Liver (tissue), 9 donors: Measurements from ENCODE around the gene UBALD2. TPM values are rescaled to one million over a fixed set of nuclear protein-coding genes. Genes with fewer than 3 reads are reported as not detected.

ENCODE experiments used
- DNase-seq: peaks from one replicate; pipeline ENCODE4 v3.0.0-alpha.2; 2017; ENCODE audit warnings: low spot score
- H3K27ac ChIP-seq, 2 donors: one replicate each; pipeline ENCODE4 v1.7.0; 2013; ENCODE audit warnings: inconsistent platforms in 2 of 2, low read length in 2 of 2, control low read depth in 1 of 2, low read depth in 1 of 2, mild to moderate bottlenecking in 1 of 2
- H3K27me3 ChIP-seq, 4 donors: one replicate each; pipeline versions ENCODE4 v1.6.1 to v1.7.0; 2013; ENCODE audit warnings: low read length in 3 of 4, inconsistent platforms in 1 of 4, mild to moderate bottlenecking in 1 of 4, moderate library complexity in 1 of 4; ENCODE audit not compliant: control insufficient read depth in 4 of 4, insufficient read depth in 4 of 4
- H3K36me3 ChIP-seq, 4 donors: one replicate each; pipeline versions ENCODE4 v1.6.1 to v1.7.0; 2013; ENCODE audit warnings: low read length in 3 of 4, mild to moderate bottlenecking in 3 of 4, low read depth in 1 of 4, moderate library complexity in 1 of 4; ENCODE audit not compliant: control insufficient read depth in 4 of 4, insufficient read depth in 3 of 4
- H3K4me1 ChIP-seq, 4 donors: one replicate each; pipeline versions ENCODE4 v1.6.1 to v1.7.0; 2013; ENCODE audit warnings: low read length in 3 of 4, mild to moderate bottlenecking in 3 of 4, moderate library complexity in 1 of 4; ENCODE audit not compliant: control insufficient read depth in 4 of 4, insufficient read depth in 4 of 4
- H3K4me3 ChIP-seq, 3 donors: one replicate each; pipeline versions ENCODE4 v1.6.1 to v1.7.0; 2013; ENCODE audit warnings: low read length in 3 of 3, control low read depth in 1 of 3, low read depth in 1 of 3, mild to moderate bottlenecking in 1 of 3
- H3K9ac ChIP-seq, 2 donors: one replicate each; pipeline ENCODE4 v1.7.0; 2013; ENCODE audit warnings: low read length in 2 of 2, mild to moderate bottlenecking in 2 of 2, moderate library complexity in 2 of 2, control low read depth in 1 of 2, low read depth in 1 of 2
- H3K9me3 ChIP-seq, 4 donors: one replicate each; pipeline versions ENCODE4 v1.6.1 to v1.7.0; 2013; ENCODE audit warnings: low read length in 3 of 4; ENCODE audit not compliant: control insufficient read depth in 4 of 4
- EGR1 ChIP-seq, 2 donors: IDR thresholded peaks; 2 replicates each; pipeline ENCODE4 v1.6.1; 2016 to 2018; ENCODE audit warnings: antibody characterized with exemption in 2 of 2, low read depth in 2 of 2
- FOXA1 ChIP-seq: IDR thresholded peaks from 2 replicates; pipeline ENCODE4 v1.6.1; 2016; ENCODE audit warnings: antibody characterized with exemption
- FOXA2 ChIP-seq: IDR thresholded peaks from 2 replicates; pipeline ENCODE4 v1.6.1; 2016; ENCODE audit warnings: antibody characterized with exemption
- GABPA ChIP-seq, 2 donors: IDR thresholded peaks in 1 of 2; conservative IDR thresholded peaks in 1 of 2; 2 replicates each; pipeline ENCODE4 v1.6.1; 2016; ENCODE audit warnings: antibody characterized with exemption in 2 of 2, mild to moderate bottlenecking in 1 of 2, moderate library complexity in 1 of 2
- HNF4A ChIP-seq, 2 donors: conservative IDR thresholded peaks; 2 replicates each; pipeline ENCODE4 v1.6.1; 2016; ENCODE audit warnings: antibody characterized with exemption in 2 of 2, mild to moderate bottlenecking in 2 of 2
- HNF4G ChIP-seq: IDR thresholded peaks from 2 replicates; pipeline ENCODE4 v1.6.1; 2016; ENCODE audit warnings: antibody characterized with exemption
- JUND ChIP-seq, 2 donors: IDR thresholded peaks; 2 replicates each; pipeline ENCODE4 v1.6.1; 2016; ENCODE audit warnings: antibody characterized with exemption in 2 of 2
- NR2F2 ChIP-seq: IDR thresholded peaks from 2 replicates; pipeline ENCODE4 v1.6.1; 2016; ENCODE audit warnings: antibody characterized with exemption
- RXRA ChIP-seq, 2 donors: IDR thresholded peaks; 2 replicates each; pipeline ENCODE4 v1.6.1; 2017 to 2018; ENCODE audit warnings: antibody characterized with exemption in 2 of 2, mild to moderate bottlenecking in 1 of 2
- SP1 ChIP-seq: IDR thresholded peaks from 2 replicates; pipeline ENCODE4 v1.6.1; 2018; ENCODE audit warnings: antibody characterized with exemption, mild to moderate bottlenecking
- YY1 ChIP-seq: IDR thresholded peaks from 2 replicates; pipeline ENCODE4 v1.6.1; 2016; ENCODE audit warnings: antibody characterized with exemption, mild to moderate bottlenecking
- WGBS: extraction: QIAGEN DNeasy Blood & Tissue Kit; methylation state at CpG from one replicate; pipeline ENCODE4 v1.1.7; 2013; 5-methylcytosine and 5-hydroxymethylcytosine counted together
- polyA plus RNA-seq, 2 donors: library from polyadenylated mRNA; stranded (reverse) in 1 of 2; unstranded in 1 of 2; fragments of 200-250 nt in 1 of 2; fragments of >200 nt in 1 of 2; fragmentation: Nextera tagmentation in 1 of 2; extraction: Ambion mirVana in 1 of 2; gene quantifications; one replicate each; pipeline versions ENCODE4 v1.2.1 to v1.2.3, GENCODE V29; 2013 to 2015
- total RNA-seq, 2 donors: library from RNA; depleted of rRNA; stranded (reverse); fragments of >200 nt; gene quantifications; one replicate each; pipeline ENCODE4 v1.2.3, GENCODE V29; 2014
- TF ChIP-seq, protein P1 (sequence below): IDR thresholded peaks from 2 replicates; pipeline ENCODE4 v1.6.1; 2016; ENCODE audit warnings: antibody characterized with exemption
- TF ChIP-seq, protein P2 (sequence below): IDR thresholded peaks from 2 replicates; pipeline ENCODE4 v1.6.1; 2016; ENCODE audit warnings: antibody characterized with exemption
- TF ChIP-seq, protein P3 (sequence below): fragments of 150-350 bp; IDR thresholded peaks from 2 replicates; pipeline ENCODE4 v1.5.1; 2017; ENCODE audit warnings: improper control_type of control experiment, low read depth, low read length; ENCODE audit not compliant: missing input control
- TF ChIP-seq, protein P4 (sequence below): IDR thresholded peaks from 2 replicates; pipeline ENCODE4 v1.6.1; 2016; ENCODE audit warnings: antibody characterized with exemption, mild to moderate bottlenecking
- donor health status: healthy.
- donor health status: healthy.
- donor health status: healthy.
- donor health status: healthy.
- donor health status: healthy.

The UBALD2 gene
- total and polyA plus RNA-seq, 4 donors: 1.4 to 6.5 (median 3.6) TPM

DNA sequence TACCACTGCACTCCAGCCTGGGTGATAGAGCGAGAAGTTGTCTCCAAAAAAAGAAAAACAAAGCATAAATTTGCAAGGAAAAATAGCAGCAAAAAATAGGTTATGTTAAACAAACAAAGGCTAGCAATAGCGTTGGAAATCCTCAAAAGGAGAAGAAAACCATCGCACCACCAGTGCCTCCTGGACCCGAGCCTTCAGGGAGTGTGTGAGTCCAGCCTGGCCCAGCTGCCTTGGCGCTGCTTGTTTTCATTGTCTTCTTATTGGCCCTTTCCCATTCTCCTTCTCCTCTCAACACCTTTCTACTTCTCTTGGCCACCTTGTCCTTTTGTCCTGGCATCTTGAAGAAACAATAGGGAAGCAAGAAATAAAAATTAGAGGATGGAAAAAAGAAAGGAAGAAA, 4.5 kb upstream of the UBALD2 start:
- Histone ChIP-seq H3K9ac (no peak overlapping the region), H3K4me3 (no peak overlapping the region), H3K27ac (no peak overlapping the region), H3K4me1 (peaks cover 3 to 9% (median 6%) of the 10 kb centered on the region in 4 donors), H3K36me3 (no peaks in the 10 kb centered on the region), H3K27me3 (no peaks in the 10 kb centered on the region), H3K9me3 (no peaks in the 10 kb centered on the region)
- TF ChIP-seq SP1 (no peak), GABPA (IDR thresholded peaks at IDR 0.05 in 1 of 2, conservative IDR thresholded peaks at IDR 0.05 in 1 of 2) (no peak), RXRA (IDR thresholded peaks at IDR 0.05) (no peak), NR2F2 (no peak), HNF4G (no peak), EGR1 (IDR thresholded peaks at IDR 0.05; ENCODE audit: low read depth in 2 of 2) (no peak), JUND (IDR thresholded peaks at IDR 0.05) (no peak), FOXA2 (no peak)
- TF ChIP-seq, protein P1, sequence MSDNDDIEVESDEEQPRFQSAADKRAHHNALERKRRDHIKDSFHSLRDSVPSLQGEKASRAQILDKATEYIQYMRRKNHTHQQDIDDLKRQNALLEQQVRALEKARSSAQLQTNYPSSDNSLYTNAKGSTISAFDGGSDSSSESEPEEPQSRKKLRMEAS: no peak
- TF ChIP-seq, protein P2, sequence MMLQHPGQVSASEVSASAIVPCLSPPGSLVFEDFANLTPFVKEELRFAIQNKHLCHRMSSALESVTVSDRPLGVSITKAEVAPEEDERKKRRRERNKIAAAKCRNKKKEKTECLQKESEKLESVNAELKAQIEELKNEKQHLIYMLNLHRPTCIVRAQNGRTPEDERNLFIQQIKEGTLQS: no peak
- no peak for DNase-seq
- WGBS: 79% methylated on average over 5 of the region's 5 CpGs

DNA sequence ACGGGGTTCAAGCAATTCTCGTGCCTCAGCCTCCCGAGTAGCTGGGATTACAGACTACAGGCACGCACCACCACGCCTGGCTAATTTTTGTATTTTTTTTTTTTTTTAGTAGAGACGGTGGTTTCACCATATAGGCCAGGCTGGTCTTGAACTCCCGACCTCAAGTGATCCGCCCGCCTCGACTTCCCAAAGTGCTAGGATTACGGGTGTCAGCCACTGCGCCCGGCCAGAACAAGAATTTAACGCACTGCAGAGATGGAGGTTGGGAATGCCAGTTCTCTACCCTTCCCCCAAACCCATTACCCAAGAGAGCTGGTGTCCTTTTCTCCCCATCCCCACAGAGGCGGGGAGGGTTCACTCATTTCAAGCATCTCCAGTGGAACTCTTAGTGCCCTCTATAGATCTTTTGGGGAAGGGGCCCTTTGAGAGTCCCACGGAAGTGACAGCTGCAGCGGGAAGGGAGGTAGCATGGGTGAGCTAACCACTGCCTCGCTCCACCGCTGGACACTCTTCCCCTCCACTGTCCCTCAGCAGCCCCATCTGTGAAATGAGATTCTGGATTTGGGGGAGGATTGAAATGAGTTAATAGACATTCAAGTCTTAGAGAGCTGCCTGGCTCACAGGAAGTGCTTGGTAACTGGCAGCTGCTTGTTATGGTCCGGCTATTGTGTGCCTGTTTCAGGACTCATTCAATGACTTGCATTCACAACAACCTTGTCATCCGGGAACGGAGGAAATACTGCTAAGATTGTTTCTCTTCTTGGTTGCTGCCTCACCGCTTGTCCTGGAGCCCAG, 3.5 kb upstream of the UBALD2 start:
- 86% methylated on average over 23 of the region's 23 CpGs for WGBS
- peak overlapping the region in 1 of 2 donors; percentile 24 for H3K9ac ChIP-seq
- H3K36me3 ChIP-seq: no peaks in the 10 kb centered on the region
- no peak overlapping the region for H3K4me3 ChIP-seq
- no peak for DNase-seq
- no peaks in the 10 kb centered on the region for H3K9me3 ChIP-seq
- peaks cover 6 to 14% (median 11%) of the 10 kb centered on the region in 4 donors for H3K4me1 ChIP-seq
- no peaks in the 10 kb centered on the region for H3K27me3 ChIP-seq
- no peak overlapping the region for H3K27ac ChIP-seq
- TF ChIP-seq, protein P3, sequence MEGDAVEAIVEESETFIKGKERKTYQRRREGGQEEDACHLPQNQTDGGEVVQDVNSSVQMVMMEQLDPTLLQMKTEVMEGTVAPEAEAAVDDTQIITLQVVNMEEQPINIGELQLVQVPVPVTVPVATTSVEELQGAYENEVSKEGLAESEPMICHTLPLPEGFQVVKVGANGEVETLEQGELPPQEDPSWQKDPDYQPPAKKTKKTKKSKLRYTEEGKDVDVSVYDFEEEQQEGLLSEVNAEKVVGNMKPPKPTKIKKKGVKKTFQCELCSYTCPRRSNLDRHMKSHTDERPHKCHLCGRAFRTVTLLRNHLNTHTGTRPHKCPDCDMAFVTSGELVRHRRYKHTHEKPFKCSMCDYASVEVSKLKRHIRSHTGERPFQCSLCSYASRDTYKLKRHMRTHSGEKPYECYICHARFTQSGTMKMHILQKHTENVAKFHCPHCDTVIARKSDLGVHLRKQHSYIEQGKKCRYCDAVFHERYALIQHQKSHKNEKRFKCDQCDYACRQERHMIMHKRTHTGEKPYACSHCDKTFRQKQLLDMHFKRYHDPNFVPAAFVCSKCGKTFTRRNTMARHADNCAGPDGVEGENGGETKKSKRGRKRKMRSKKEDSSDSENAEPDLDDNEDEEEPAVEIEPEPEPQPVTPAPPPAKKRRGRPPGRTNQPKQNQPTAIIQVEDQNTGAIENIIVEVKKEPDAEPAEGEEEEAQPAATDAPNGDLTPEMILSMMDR: no peak
- TF ChIP-seq SP1 (no peak), GABPA (IDR thresholded peaks at IDR 0.05 in 1 of 2, conservative IDR thresholded peaks at IDR 0.05 in 1 of 2) (no peak), NR2F2 (no peak), FOXA1 (no peak), YY1 (no peak), HNF4G (no peak), JUND (IDR thresholded peaks at IDR 0.05) (no peak), EGR1 (IDR thresholded peaks at IDR 0.05; ENCODE audit: low read depth in 2 of 2) (no peak), FOXA2 (no peak), HNF4A (conservative IDR thresholded peaks at IDR 0.05) (no peak)
- TF ChIP-seq, protein P1: no peak
- TF ChIP-seq, protein P4, sequence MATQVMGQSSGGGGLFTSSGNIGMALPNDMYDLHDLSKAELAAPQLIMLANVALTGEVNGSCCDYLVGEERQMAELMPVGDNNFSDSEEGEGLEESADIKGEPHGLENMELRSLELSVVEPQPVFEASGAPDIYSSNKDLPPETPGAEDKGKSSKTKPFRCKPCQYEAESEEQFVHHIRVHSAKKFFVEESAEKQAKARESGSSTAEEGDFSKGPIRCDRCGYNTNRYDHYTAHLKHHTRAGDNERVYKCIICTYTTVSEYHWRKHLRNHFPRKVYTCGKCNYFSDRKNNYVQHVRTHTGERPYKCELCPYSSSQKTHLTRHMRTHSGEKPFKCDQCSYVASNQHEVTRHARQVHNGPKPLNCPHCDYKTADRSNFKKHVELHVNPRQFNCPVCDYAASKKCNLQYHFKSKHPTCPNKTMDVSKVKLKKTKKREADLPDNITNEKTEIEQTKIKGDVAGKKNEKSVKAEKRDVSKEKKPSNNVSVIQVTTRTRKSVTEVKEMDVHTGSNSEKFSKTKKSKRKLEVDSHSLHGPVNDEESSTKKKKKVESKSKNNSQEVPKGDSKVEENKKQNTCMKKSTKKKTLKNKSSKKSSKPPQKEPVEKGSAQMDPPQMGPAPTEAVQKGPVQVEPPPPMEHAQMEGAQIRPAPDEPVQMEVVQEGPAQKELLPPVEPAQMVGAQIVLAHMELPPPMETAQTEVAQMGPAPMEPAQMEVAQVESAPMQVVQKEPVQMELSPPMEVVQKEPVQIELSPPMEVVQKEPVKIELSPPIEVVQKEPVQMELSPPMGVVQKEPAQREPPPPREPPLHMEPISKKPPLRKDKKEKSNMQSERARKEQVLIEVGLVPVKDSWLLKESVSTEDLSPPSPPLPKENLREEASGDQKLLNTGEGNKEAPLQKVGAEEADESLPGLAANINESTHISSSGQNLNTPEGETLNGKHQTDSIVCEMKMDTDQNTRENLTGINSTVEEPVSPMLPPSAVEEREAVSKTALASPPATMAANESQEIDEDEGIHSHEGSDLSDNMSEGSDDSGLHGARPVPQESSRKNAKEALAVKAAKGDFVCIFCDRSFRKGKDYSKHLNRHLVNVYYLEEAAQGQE: no peak
